GM19328 (cell line): ENCODE measurements around the gene TMEM219.
"Not testable (repeated sequence)": the region's sequence is repeated elsewhere in the genome, so short reads cannot be mapped to it uniquely, and the experiment has no call there.

Source experiments
- ATAC-seq: cut with Tn5 transposase; IDR thresholded peaks from one replicate; pipeline ENCODE4 v1.9.1; 2021; ENCODE audit warnings: mild to moderate bottlenecking, moderate library complexity; ENCODE audit not compliant: unreplicated experiment

Gene TMEM219

GRCh38 chr16:29950806-29951461, 10.9 kb upstream of the TMEM219 start:
- no peak for ATAC-seq

GRCh38 chr16:29951625-29952365, 10.1 kb upstream of the TMEM219 start:
- ATAC-seq = no peak

DNA sequence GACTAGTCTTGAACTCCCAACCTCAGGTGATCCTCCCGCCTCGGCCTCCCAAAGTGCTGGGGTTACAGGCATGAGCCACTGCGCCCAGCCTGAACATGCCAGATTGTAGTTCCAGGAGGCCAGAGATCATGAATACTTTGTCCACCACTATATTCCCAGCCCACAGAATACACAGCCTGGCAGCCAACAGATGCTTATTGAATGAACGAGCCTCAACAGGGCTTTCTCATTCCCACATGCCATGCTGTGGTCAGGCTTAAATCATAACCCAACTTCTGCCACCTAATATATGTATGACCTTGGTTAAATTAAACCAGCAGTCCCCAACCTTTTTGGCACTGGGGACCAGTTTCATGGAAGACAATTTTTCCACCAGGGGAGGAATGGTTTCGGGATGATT, 3.1 kb upstream of the TMEM219 start:
- no peak for ATAC-seq

DNA sequence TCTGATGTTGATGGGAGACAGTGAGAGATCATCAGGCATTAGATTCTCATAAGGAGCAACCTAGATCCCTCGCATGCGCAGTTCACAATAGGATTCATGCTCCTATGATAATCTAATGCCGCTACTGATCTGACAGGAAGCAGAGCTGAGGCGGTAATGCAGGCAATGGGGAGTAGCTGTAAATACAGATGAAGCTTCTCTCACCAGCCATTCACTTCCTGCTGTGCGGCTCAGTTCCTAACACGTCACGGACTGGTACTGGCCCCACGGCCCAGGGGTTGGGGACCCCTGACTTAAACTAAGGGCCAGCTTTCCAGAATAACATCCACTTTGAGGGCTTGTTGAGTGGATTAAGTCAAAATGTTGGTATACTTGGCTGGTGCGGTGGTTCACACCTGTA, 2.6 kb upstream of the TMEM219 start:
- ATAC-seq = no peak

DNA sequence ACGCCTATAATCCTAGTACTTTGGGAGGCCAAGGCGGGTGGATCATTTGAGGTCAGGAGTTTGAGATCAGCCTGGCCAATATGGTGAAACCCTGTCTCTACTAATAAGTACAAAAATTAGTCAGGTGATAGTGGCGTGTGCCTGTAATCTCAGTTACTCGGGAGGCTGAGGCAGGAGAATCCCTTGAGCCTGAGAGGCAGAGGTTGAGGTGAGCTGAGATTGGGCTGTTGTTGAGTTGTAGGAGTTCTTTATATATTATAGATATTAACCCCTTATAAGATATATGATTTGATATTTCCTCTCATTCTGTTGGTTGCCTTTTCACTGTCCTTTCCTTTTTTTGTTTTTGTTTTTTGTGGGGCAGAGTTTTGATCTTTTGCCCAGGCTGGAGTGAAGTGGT, 2.1 kb upstream of the TMEM219 start:
- ATAC-seq = not testable (repeated sequence)

DNA sequence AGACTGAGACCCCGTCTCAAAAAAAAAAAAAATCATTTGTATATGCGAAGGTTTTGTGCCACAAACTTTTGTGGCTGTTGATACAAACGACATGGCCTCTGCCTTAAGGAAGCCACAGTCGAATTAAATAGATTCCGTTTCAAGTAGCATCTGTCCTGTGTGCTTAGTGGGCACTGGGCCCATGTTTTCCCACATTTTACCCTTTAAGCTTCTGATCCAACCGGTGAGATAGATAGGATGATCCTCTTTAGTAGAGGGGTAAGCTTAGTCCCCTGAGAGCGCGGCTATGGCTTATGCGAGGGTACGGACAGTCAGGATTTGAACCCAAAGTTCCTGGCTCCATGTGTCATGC, 776 bp upstream of the TMEM219 start:
- ATAC-seq = no peak

DNA sequence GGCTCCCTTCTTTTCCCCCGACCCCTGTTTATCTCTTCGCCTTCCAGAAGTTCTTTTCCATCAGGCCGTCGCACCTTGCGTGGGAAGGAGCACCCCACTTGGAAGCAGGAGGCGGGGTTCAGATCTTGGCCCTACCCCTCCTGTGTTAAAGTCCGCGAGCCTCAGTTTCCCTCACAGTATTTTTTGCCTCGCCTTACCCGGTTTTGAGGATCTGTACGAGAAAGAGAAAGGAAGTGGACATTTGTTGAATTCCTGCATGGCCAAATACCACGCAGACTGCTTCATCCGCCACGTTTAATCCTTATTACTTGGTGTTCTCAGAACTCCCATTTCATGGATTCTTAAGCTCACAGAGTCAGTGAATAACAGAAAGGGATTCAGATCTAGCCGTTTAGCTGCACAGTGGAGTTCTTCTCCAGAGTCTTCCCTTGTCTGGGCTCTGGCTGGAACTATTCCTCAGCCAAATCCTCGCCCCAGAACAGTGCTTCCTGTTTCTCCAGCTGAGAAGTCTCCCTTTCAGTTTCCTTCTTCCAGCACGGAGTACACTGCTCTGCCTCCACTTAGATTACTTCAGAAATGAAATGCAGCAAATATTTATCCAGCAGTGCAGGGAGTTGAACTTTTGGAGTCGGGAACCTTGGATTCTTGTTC, 590 bp downstream of the TMEM219 start:
- ATAC-seq = no peak

DNA sequence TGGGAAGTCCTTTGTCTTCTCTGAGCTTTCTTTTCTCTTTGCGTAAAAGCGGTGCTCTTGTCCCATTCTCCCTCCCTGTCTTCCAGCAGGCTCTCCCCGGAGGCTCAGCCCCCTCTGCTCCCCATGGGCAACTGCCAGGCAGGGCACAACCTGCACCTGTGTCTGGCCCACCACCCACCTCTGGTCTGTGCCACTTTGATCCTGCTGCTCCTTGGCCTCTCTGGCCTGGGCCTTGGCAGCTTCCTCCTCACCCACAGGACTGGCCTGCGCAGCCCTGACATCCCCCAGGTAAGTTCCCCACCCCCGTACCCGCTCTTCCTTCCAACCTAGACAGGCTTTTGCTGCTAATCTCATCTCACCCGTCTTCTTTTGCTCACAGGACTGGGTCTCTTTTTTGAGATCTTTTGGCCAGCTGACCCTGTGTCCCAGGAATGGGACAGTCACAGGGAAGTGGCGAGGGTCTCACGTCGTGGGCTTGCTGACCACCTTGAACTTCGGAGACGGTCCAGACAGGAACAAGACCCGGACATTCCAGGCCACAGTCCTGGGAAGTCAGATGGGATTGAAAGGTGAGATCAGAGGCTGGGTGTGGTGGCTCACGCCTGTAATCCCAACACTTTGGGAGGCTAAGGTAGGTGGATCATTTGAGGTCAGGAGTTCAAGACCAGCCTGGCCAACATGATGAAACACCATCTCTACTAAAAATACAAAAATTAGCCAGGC, 1.3 kb downstream of the TMEM219 start:
- no peak for ATAC-seq

DNA sequence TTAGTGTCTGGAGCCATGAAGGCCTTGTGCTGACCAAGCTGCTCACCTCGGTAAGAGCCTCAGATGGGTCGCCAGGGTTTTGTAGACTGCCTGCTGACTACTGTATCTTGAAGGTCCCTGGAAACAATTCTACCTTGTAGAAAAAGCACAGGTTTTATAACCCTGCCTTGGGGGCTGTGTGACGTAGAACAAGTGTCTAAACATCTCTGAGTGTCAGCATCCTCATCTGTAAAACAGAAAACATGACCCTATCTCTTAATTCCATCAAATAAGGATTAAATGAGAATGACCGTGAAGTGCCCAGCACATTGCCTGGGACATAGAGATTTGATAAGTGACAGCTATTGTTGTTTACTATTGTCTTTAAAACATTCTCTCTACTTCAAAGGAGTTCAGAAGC, 6.3 kb downstream of the TMEM219 start:
- ATAC-seq = no peak

DNA sequence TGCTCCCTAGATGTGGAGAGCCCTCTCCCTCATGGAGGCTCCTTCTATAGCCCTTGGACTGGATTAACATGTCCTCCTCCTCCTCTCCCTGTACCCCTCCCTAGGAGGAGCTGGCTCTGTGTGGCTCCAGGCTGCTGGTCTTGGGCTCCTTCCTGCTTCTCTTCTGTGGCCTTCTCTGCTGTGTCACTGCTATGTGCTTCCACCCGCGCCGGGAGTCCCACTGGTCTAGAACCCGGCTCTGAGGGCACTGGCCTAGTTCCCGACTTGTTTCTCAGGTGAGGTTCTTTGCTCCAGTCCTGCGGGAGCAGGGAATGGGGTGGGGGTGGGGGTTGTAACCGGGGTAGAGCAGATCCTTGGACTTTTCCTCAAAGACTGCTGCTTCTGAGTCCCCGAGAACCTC, 9.4 kb downstream of the TMEM219 start:
- ATAC-seq = no peak

GRCh38 chr16:29972500-29972899, 10.6 kb downstream of the TMEM219 start:
- no peak for ATAC-seq

GRCh38 chr16:29972992-29973383, 11.1 kb downstream of the TMEM219 start:
- ATAC-seq = no peak

- peak; percentile 92 for ATAC-seq
Measured at GRCh38 chr16:29973384-29974246, 11.7 kb downstream of the TMEM219 start, which contains the start of gene TAOK2. Gene TAOK2, plus strand, starts transcription at chr16:29973868. Its CDS starts 3,905 bp downstream, at chr16:29977773.

GRCh38 chr16:29974291-29975133, 12.6 kb downstream of the TMEM219 start:
- no peak for ATAC-seq

DNA sequence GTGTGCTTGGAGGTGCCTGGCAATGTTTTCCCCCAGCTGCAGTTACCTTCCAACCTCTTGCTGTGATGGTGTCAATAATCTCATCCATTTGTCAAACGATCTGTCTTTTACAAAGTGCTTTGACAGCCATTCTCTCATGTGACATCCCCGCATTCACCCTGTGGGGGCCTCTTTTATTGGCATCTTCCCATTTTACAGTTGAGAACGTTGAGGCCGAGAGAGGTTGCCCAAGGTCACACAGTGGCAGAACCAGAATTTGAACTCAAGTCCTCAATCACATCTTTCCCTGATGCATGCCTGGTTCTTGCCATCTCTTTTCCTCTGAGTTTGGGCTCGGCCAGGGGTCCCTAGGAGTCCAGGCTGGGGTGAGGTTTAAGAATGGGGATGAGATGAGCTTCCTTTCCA, 13.3 kb downstream of the TMEM219 start:
- ATAC-seq = no peak

GRCh38 chr16:29975811-29976511, 14.1 kb downstream of the TMEM219 start:
- no peak for ATAC-seq

GRCh38 chr16:29977063-29977825, 15.4 kb downstream of the TMEM219 start:
- no peak for ATAC-seq

DNA sequence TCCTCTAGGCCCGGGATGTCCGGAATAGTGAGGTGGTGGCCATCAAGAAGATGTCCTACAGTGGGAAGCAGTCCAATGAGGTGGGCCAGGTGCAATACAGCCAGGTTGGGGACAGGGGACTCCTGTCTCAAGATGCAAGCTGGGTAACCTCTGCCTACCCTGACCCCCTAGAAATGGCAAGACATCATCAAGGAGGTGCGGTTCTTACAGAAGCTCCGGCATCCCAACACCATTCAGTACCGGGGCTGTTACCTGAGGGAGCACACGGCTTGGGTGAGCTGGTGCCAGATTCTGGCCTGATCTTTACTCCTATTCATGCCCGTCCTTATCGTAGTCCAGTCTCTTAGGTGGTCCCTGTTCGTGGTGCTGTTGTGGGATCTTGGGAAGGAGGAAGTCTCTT, 16.2 kb downstream of the TMEM219 start:
- no peak for ATAC-seq
